ENCODE data around the gene BCKDK.

Gene BCKDK

DNA sequence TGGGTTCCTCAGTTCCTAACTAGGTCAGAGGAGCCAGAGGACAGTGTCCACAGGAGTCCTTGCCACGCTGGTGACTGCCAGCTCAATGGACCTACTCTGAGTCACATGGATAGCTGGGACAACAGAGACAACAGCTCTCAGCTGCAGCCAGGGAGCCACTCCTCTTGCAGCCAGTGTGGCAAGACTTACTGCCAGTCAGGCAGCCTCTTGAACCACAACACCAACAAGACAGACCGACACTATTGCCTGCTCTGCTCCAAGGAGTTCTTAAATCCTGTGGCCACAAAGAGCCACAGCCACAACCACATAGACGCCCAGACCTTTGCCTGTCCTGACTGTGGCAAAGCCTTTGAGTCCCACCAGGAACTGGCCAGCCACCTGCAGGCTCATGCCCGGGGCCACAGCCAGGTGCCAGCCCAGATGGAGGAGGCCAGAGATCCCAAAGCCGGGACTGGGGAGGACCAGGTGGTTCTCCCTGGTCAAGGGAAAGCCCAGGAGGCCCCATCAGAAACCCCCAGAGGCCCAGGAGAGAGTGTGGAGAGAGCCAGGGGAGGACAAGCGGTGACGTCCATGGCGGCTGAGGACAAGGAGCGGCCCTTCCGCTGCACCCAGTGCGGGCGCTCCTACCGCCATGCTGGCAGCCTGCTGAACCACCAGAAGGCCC, 27.3 kb upstream of the BCKDK start:
- DNase-seq: no peak

DNA sequence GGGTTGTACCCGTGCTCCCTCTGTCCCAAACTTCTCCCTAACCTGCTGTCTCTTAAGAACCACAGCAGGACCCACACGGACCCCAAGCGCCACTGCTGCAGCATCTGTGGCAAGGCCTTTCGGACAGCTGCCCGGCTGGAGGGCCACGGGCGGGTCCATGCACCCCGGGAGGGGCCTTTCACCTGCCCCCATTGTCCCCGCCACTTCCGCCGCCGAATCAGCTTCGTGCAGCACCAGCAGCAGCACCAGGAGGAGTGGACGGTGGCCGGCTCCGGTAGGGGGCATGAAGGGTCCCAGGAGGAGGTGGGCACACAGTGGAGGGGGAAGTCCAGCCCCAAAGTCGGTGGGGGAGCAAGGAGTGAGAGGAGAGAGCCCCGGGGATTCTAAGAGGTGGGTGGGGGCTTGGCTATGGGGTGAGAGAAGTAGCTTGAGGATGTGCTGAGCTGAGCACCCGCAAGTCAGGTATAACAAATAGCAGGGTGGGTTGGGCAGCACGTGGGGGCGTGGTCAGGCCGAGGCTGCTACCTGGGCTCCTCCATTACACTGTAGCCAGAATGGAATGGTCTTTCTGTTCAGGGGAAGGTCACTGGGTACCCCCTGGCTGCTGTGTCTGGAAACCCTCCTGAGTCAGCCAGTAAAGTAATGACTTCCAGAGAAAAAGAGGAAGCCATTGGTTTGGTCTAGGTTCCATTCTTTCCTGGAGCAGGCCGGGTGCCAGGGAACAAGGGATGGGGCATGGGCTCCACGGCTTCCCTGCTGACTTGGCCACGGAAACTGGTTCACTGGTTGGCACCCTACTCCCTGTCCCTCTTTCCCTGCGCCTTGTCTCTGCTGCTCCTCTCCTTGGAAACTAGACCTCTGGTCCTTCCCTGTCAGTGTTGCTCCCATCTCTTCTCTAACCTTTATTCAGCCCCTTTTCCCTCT, 26.5 kb upstream of the BCKDK start:
- DNase-seq: no peak

DNA sequence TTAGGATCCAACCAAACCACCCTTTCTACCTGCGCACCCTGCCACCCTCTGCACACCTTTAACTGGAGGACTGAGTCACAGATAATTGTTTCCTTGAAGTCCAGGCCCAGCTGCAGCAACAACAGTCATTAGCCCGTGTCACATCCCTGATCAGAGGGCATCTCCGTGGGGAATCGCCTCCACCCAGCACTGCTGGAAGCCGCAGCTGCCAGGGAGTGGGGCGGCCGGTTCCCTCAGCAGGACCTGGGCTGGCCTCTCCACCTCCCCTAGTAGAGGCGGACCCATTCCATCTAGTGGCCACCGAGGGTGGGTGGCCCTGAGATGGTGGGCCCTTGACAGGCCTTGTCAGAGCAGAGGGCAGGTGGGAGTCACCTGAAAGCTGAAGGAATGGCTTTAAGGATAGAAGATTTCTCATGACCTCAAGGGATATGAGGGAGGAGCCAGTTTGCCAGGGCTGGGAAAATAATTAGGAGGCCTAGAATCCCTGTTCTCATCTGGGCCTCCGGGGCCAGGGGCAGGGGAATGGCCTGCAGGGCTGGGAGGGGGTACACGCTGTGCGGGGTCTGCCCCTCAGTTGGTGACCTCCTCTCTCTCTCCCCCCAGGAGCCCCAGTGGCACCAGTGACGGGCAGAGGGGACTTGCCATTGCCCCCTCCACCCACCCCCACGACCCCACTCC, 25.7 kb upstream of the BCKDK start:
- no peak for DNase-seq

DNA sequence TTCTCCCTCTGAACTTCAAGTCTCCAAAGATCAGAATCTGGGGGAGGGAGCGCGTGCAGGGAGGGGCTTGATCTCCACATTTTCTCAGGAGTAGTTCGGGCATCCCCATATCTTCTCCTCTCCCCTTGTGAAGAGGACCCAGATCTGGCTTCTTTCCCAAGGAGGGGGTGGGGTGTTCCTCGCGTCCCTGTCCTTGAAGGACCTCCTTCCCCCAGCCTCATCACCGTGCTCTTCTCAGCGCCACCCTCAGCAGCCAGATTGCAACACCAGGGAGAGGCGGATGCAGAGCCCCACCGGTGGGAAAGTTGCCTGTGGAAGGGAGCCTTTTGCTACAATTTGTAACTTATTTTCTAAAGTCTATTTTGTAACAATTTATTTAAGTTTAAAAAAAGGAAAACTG, 25.1 kb upstream of the BCKDK start:
- DNase-seq: no peak

DNA sequence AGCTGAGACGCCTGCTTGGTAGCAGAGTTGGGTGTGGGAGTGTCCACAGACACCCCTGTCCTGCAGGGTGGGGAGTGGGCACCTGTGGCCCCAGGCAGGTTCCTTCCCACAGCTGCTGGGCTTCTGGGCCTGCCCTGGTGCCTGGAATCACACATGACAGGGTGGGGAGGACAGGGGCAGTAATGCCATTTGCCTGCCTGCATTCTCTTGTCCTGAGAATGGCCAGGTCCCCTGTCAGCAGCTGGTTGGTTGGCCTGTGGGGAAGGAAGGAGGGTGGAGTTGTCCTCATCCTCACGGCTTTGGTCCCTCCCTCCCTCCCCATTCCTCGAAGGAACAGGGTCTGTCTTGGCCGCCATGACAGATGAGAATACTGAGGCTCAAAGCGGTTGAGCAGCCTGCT, 24.6 kb upstream of the BCKDK start:
- DNase-seq: no peak

DNA sequence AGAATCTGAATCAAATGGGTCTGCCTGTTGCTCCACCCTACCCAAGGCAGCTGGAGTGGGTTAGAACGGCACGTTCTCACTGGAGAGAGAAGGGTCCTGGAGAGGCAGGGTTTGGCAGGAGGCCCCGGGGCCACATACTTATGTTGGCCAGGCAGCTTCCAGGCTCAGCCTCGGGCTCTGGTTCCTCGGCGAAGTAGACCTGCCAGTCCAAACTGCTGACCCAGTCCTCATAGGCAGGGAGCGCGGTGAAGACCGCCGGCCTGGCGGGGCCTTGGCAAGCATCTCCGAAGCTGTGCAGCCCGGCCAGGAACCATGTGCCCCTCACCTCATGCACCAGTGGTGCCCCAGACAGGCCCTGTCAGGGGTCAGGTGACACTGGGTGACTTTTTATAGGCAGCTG, 24.2 kb upstream of the BCKDK start:
- DNase-seq: no peak

DNA sequence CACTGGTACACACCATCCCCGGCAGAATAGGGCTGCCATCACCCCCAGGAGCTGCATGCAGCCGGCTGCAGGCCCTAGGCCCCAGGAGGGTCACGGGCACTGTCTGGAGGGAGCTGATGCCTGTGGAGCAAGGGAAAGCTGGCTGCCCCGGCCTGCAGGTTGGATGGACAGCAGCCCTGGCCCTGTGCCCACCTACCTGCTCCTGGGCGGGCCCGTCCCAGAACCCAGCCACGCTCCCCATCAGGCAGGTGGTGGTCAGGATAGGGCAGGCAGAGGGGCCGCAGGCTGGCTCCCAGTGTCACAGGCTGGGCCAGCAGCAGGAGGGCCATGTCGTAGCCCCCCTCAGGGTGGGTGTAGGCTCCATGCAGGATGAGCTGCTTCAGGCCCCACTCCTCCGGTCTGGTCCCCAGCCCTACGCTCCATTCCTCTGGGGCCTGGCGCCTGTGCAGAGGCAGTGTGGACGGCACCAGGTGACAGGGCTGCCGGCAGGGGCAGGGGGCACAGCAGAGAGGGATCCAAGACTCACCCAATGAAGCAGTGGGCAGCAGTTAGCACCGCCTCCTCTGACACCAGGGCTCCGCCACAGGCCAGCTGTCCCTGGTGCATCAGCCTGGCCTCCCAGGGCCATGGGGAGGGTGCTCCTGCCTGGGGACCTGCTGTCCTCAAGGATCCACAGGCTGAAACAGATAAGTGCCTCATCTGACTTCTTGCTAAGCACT, 23.4 kb upstream of the BCKDK start:
- no peak for DNase-seq

DNA sequence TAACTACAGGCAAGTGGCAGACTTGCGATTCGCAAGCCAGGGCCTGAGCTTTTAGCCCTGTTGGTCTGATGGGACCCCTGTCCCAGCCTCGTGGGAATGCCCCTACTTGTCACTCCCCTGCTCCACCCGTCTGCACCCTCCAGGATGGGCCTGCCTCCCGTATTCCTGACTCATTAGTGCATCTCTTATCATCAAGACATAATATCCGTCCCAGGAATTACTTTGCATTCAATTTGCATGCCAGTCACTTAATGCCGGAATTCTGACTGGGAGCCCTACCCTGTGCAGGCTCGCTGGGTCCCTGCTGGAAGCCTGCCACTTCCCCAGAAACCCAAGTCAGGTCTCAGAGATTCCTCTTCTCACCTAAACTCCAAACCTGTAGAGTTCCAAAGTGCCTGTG, 22.8 kb upstream of the BCKDK start:
- no peak for DNase-seq

DNA sequence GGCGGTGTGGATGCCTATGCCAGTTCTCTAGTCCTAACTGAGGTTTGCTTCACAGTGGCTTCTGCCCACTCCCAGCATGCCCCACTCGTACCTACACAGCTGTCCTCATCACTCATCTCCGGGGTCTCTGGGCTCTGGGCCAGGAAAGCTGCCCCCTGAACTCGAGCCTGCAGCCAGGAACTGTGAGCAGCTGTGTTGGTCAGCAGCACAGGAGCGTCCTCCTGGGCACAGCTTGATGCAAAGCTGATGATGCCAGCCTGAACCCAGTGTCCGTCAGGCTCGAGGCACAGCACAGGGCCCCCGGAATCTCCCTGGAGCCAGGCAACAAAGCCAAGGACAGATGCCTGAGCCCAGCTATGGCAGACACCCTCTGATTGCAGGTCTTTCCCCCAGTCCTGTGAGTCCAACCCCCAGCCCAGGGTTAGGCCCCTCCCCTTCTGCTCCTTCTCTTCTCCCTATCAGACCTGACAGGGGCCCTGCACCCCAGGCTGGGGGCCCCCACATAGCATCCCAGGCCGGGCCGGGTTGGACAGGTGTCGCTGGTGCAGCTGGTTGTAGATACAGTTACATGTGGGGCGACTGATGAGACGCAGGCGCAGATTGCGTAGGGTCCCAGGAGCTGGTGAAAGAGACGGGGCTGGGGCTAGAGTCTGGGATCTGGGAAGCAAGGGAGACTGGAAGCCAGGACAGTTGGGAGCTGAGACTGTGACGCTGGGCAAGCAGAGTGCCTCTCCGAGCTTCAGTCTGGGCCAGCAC, 22.1 kb upstream of the BCKDK start:
- no peak for DNase-seq

DNA sequence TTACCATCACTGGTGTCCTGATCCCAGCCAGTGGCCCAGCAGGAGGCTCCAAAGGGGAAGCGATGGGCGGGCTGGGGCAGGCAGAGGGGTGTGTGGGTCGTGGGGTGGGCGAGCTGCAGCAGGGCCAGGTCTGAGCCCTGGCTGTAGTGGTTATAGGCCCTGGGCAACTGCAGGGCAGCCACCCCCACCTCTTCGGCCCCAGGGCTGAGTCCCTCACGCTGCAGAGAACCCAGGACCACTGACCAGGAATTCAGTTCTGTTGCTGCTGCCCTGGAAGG, 21.6 kb upstream of the BCKDK start:
- DNase-seq: no peak

DNA sequence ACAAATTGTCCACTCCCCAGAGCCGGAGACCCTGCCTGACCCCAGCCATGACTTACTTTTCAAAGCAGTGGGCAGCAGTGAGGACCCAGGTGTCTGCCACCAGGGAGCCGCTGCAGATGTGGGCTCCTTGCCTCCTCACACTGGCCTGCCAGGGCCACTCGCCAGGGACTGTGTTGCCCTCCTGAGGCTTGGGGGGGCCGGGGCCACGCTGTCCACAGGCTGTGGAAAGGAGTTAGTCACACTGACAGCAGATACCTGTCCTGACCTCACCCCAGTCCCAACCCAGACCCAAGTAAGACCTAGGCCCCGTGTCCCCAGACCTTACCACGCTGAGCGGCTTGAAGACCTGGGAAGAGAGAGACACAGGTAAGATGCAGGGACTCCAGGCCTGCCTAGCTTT, 20.7 kb upstream of the BCKDK start:
- no peak for DNase-seq

DNA sequence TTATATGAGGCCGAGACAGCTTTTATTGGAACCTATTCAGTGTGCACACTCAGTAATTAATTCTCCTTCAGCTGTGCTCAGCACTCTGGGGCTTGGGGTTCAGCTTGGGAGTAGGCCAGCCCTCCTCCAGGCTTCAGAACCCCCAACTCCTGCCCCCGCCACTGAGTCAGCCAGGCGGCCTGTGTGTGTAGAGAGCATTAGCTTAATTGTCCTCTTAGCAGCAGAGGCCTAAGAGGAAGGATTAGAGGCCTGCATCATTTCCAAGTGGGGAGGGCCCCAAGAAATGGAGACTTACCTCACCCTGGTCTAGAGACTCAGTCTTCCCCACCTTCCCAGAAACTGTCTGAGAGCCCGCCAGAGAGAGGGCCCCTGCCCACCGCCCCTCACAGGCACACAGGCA, 20.2 kb upstream of the BCKDK start:
- DNase-seq: no peak

DNA sequence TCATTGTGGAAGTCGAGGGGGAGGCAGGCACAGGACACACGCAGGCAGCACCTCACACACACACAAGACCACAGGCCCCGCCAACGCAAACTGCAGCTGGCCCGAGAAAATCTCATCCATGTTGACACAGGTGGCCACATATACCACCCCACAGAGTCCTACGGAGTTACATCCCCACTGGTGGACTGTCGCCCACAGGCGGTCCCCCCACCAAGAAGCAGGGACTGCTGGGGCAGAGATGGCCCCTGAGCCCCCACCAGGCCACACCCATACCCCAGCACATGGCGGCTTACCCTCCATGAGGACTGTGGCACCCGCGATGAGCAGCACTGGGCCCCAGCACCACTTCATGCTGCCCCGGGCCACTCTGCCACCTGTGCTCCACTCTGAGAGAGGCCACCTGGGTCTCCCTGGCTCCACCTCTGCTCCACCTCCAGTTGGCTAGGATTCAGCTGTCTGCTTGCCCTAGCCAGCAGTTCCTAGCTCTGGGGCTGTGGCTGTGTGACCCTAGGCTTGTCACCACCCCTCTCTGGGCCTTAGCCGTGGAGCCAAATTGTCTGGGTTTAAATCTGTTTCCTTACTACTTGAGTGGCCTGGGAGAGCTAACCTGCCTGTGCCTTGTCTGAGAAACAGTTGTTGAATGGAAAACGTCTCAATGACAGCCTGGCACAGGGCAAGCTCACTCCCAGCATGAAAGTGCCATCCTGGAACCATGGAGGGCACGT, 19.6 kb upstream of the BCKDK start, which contains the start of gene PRSS53:
Gene PRSS53, minus strand, starts transcription at position 485 of the 725 bp plus-strand sequence. Its CDS starts 134 bp downstream, at position 351.
- DNase-seq: no peak

DNA sequence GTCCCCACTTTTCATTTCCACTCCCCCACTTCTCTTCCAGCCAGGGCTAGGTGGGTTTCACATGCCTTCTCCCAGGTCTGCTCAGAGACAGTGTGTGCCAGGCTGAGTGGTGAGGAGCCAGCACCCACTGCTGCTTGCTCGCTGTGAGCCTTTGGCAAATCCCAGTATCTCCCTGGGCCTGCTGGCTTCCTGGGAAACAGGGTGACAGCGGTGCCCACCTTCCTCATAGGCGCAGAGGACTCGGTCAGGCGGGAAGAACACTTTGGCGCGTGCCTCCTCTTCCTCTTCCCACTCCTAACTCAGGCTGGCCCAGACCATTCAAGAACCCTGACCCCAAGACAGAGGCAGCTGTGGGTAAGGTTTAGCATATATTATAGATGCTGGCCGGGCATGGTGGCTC, 19.0 kb upstream of the BCKDK start:
- no peak for DNase-seq

DNA sequence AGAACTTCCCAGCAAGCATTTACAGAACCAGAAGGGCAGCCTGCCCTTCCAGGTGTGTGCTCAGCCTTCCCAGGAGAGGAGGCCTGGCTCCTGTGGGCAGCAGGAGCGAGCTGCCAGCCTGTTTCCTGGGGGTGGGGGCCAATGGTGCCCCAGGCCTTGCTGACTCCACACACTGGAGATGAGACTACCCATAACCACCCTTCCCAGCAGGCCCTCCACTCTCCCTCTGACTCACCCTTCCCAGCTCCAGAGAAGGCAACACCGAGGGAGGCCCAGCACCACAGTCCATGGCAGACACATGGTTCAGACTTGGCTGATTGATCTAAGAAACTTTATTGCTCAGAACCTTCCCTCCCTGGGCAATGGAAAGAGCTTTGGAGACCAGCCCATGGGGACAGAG, 17.6 kb upstream of the BCKDK start:
- DNase-seq: no peak

DNA sequence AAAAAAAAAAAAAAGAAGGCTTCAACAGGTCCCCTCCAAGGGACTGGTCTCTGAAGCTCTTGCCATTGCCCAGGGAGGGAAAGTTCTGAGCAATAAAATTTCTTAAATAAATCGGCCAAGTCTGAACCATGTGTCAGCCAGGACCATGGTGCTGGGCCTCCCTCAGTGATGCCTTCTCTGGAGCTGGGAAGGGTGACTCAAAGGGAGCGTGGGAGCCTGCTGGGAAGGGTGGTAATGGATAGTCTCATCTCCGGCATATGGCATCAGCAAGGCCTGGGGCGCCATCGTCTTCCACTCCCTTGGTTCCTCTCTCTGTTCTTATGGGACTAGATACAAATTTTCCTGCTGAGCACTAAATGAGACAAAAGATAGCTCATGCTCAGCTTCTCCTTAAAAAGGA, 15.9 kb upstream of the BCKDK start:
- no peak for DNase-seq

DNA sequence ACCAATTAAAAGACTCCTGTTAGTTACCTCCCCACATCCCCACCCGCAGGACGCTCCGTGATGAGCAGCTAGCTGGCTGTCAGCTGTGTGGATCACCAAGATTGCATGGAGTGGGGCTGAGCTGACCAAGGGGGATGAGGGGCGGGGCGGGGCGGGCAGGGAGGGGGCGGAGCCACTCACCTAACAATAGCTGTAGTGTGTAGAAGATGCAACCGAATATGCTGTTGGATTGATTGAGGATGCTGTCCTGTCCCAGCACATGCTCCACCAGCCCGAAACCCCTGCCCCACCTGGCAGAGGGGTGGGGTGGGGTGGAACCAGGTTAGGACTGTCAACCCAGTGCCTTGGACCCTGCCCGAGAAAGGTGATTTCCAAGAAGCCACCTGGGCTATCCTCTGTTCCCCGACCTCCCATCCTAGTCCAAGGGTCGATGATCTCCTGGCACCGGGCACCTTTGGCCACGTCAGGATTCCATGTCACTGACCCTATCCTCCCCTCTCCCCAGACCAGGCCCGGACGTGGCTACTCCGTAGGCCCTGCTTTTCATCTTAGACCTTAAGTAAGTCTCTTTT, 15.0 kb upstream of the BCKDK start:
- peak; percentile 11 for DNase-seq

DNA sequence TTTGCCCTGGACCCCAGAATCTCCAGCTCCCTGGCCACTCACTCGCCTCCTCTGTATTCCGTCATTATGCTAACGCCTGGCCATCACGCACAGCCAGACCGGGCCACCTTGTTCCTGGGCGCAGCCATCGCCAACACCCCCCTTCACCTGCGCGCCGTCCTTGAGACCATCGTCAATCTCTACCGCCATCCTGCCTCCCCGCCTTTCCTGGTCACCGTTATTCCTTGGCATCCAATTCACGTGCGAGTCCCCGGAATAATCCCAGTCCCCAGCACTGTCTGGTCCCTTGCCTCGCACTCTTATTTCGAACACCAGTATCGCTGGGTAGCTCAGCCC, 14.1 kb upstream of the BCKDK start:
- DNase-seq: no peak

DNA sequence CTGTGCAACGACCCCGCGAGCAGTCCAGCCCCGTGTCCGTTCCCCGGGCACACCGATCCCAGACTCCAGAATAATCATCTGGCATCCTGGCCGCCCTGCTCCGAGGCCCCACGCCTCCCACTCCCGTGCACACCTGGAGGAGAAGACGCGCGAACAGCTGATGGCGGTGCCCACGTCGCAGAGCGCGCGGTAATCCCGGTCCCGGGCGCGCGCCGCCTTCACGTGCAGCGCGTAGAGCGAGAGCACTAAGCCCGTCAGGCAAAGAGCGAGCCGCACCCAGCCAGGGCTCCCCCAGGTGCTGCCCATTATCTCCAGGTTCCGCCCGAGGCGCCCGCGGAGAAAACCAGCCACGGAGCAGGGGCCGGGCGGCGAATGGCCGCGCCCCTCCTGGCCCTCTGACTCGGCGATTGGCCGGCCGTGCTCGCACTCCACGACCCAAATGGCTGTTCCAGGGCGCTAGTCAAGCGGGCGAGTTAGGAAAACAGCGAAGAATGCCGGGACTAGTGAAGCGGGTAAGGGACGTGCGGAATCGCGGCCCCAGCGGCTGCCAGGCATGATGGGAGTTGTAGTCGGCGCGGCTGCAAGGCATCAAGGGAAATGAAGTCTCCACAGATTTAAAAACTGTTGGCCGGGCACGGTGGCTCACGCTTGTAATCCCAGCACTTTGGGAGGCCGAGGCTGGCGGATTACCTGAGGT, 13.6 kb upstream of the BCKDK start, which contains the start of gene VKORC1:
Gene VKORC1, minus strand, starts transcription at position 374 of the 697 bp plus-strand sequence. Its CDS starts 68 bp downstream, at position 306.
- DNase-seq: peak; percentile 95

DNA sequence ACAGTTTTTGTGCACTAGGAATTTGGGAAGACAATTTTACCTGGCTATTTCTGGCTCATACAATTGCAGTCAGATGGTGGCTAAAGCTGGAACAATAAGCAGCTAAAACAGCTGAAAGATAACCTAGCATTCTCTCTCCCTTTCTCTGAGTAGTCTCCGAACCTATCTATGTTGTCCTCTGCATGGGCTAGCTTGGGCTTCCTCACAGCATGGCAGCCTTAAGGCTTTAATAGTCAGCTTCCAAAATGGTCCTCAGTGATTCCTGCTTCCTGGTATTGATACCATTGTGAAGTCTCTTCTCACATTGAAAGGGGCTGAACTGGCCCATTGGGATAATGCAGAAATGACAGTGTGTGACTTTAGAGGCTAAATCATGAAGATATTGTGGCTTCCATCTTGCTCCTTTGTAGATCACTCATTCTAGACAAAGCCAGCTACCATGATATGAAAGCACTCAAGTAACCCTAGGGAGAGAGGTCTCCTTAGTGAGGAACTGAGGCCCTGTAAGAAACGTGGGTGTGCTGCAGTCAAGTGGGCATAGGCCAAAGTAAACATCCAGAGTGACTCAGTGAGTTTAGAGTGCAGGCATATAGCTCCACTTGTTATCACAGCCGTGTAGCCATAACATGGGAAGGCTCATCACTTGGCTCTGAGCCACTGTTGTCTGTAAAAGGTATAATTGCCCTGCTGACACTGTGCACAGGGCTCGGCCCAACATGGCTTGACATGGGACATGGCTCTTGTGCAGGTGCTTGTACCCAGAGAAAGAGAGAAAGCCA, 8.1 kb upstream of the BCKDK start:
- DNase-seq: no peak

Data from NCI-H1105 (cell line).